ENCODE measurements around the gene SOD3.
A peak's percentile ranks its signal among the peaks of the same experiment; 100 is the strongest.

SOD3 gene

GRCh38 chr4:24805067-24805466 is 9.7 kb downstream of the SOD3 start:
- no peak for DNase-seq

GRCh38 chr4:24805566-24805965 is 10.2 kb downstream of the SOD3 start:
- no peak for DNase-seq

GRCh38 chr4:24806206-24806990 is 11.0 kb downstream of the SOD3 start:
- no peak for DNase-seq

- no peak for DNase-seq
Measured at GRCh38 chr4:24807611-24808010, 12.2 kb downstream of the SOD3 start.

- no peak for DNase-seq
Measured at GRCh38 chr4:24808261-24808660, 12.9 kb downstream of the SOD3 start.

GRCh38 chr4:24808955-24809354 is 13.6 kb downstream of the SOD3 start:
- no peak for DNase-seq

GRCh38 chr4:24809376-24809775 is 14.0 kb downstream of the SOD3 start:
- peak in 1 of 3 donors; percentile 11 for DNase-seq

- DNase-seq: peak in 2 of 3 donors; percentile 15 to 26
Measured at GRCh38 chr4:24809815-24810405, 14.5 kb downstream of the SOD3 start.

GRCh38 chr4:24810871-24811631 is 15.7 kb downstream of the SOD3 start:
- no peak for DNase-seq

- DNase-seq: no peak
Measured at GRCh38 chr4:24813732-24814131, 18.4 kb downstream of the SOD3 start.

GRCh38 chr4:24816797-24817196 is 21.4 kb downstream of the SOD3 start:
- DNase-seq: no peak

- DNase-seq: no peak
Measured at GRCh38 chr4:24820541-24820940, 25.2 kb downstream of the SOD3 start.

GRCh38 chr4:24824720-24825119 is 29.3 kb downstream of the SOD3 start:
- no peak for DNase-seq

- DNase-seq: no peak
Measured at GRCh38 chr4:24831637-24832036, 36.3 kb downstream of the SOD3 start.

GRCh38 chr4:24835696-24836095 is 40.3 kb downstream of the SOD3 start:
- DNase-seq: no peak

GRCh38 chr4:24836661-24837242 is 41.4 kb downstream of the SOD3 start:
- DNase-seq: peak in 2 of 3 donors; percentile 22 to 31

- no peak for DNase-seq
Measured at GRCh38 chr4:24837336-24837735, 42.0 kb downstream of the SOD3 start.

- DNase-seq: no peak
Measured at GRCh38 chr4:24837781-24838180, 42.4 kb downstream of the SOD3 start.

- no peak for DNase-seq
Measured at GRCh38 chr4:24840362-24840761, 45.0 kb downstream of the SOD3 start.

- DNase-seq: no peak
Measured at GRCh38 chr4:24840826-24841543, 45.6 kb downstream of the SOD3 start.

GRCh38 chr4:24842356-24842755 is 47.0 kb downstream of the SOD3 start:
- DNase-seq: no peak

GRCh38 chr4:24843096-24843495 is 47.7 kb downstream of the SOD3 start:
- DNase-seq: no peak

- no peak for DNase-seq
Measured at GRCh38 chr4:24845132-24845531, 49.8 kb downstream of the SOD3 start.
